ENCODE data around the gene KAT6B.
"Not testable (repeated sequence)": the region's sequence is repeated elsewhere in the genome, so short reads cannot be mapped to it uniquely, and the experiment has no call there.

The KAT6B gene

GRCh38 chr10:74890460-74890859 is 64.1 kb downstream of the KAT6B start:
- no peak for DNase-seq (ENCODE audit: low read depth)

- no peak for DNase-seq (ENCODE audit: low read depth)
Observed at GRCh38 chr10:74891053-74891452, 64.7 kb downstream of the KAT6B start.

- no peak for DNase-seq (ENCODE audit: low read depth)
Observed at GRCh38 chr10:74892839-74893238, 66.4 kb downstream of the KAT6B start.

GRCh38 chr10:74893329-74893728 is 66.9 kb downstream of the KAT6B start:
- not testable (repeated sequence) for DNase-seq (ENCODE audit: low read depth)

- no peak for DNase-seq (ENCODE audit: low read depth)
Observed at GRCh38 chr10:74896788-74897527, 70.6 kb downstream of the KAT6B start.

- no peak for DNase-seq (ENCODE audit: low read depth)
Observed at GRCh38 chr10:74898201-74898976, 72.0 kb downstream of the KAT6B start.

- no peak for DNase-seq (ENCODE audit: low read depth)
Observed at GRCh38 chr10:74900297-74900696, 73.9 kb downstream of the KAT6B start.

- no peak for DNase-seq (ENCODE audit: low read depth)
Observed at GRCh38 chr10:74901301-74901700, 74.9 kb downstream of the KAT6B start.

- no peak for DNase-seq (ENCODE audit: low read depth)
Observed at GRCh38 chr10:74901867-74902450, 75.6 kb downstream of the KAT6B start.

GRCh38 chr10:74903491-74903890 is 77.1 kb downstream of the KAT6B start:
- no peak for DNase-seq (ENCODE audit: low read depth)

GRCh38 chr10:74906611-74907198 is 80.3 kb downstream of the KAT6B start:
- no peak for DNase-seq (ENCODE audit: low read depth)

GRCh38 chr10:74909670-74910069 is 83.3 kb downstream of the KAT6B start:
- DNase-seq (ENCODE audit: low read depth) = no peak

- DNase-seq (ENCODE audit: low read depth) = no peak
Observed at GRCh38 chr10:74910241-74910975, 84.0 kb downstream of the KAT6B start.

- no peak for DNase-seq (ENCODE audit: low read depth)
Observed at GRCh38 chr10:74910976-74911350, 84.6 kb downstream of the KAT6B start.

GRCh38 chr10:74912182-74912581 is 85.8 kb downstream of the KAT6B start:
- no peak for DNase-seq (ENCODE audit: low read depth)

GRCh38 chr10:74912682-74913081 is 86.3 kb downstream of the KAT6B start:
- no peak for DNase-seq (ENCODE audit: low read depth)

GRCh38 chr10:74913377-74913979 is 87.1 kb downstream of the KAT6B start:
- no peak for DNase-seq (ENCODE audit: low read depth)

GRCh38 chr10:74916283-74916682 is 89.9 kb downstream of the KAT6B start:
- DNase-seq (ENCODE audit: low read depth) = no peak

GRCh38 chr10:74917481-74918077 is 91.2 kb downstream of the KAT6B start:
- no peak for DNase-seq (ENCODE audit: low read depth)

GRCh38 chr10:74919671-74920070 is 93.3 kb downstream of the KAT6B start:
- DNase-seq (ENCODE audit: low read depth) = no peak

- DNase-seq (ENCODE audit: low read depth) = not testable (repeated sequence)
Observed at GRCh38 chr10:74921070-74921469, 94.7 kb downstream of the KAT6B start.

Measured in T follicular helper cell (primary cell).